A673 (cell line): ENCODE results near the gene PABPN1L.

Source experiments
- CTCF ChIP-seq: fragments of 300-800, 200-600 bp; sonication (generic); conservative IDR thresholded peaks from 2 replicates; pipeline ENCODE4 v1.5.1; 2017; ENCODE audit warnings: low read depth, mild to moderate bottlenecking, antibody characterized with exemption, low read length, moderate library complexity, mixed read lengths
- EZH2 ChIP-seq: fragments of 200-600 bp; sonication (generic); IDR thresholded peaks from 2 replicates; pipeline ENCODE4 v1.6.1; 2017; ENCODE audit warnings: borderline replicate concordance, low read depth, mild to moderate bottlenecking, mixed read lengths, antibody characterized with exemption, low read length; ENCODE audit not compliant: poor library complexity, severe bottlenecking

GRCh38 chr16:88893127-88893968, 26.9 kb upstream of the PABPN1L start:
- TF ChIP-seq CTCF (no peak), EZH2 (no peak)
